Measurements from ENCODE around the gene TRPV6. TPM values are rescaled to one million over a fixed set of nuclear protein-coding genes. Genes with fewer than 3 reads are reported as not detected.

TRPV6 gene
- total RNA-seq, 1 experiment from 2014 or later: 1.7 TPM

DNA sequence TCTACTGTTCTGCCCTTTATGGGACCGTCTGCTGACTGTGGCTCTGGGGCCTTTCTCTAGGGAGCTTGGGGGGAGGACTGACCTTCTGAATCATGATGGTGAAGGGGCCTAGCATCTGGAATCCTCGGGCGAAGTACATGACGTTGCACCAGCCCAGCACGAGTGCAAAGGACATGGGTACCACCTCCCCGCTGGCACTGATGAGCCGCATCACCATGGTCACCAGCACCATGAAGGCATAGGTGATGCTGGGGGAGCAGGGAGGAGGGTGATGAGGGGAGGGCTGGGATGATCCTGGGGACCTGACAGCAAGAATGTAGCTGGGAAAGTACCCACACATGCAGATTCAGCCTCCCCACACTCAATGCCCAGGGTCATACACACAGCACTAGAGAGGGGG lies 11.1 kb downstream of the TRPV6 start:
- Histone ChIP-seq H3K36me3 (ENCODE audit: control insufficient read depth in 1 of 2, insufficient read depth in 2 of 2, low read length in 2 of 2) (no peaks in the 10 kb centered on the region), H3K4me3 (replicated peaks in 1 of 2; ENCODE audit: low read depth in 1 of 2, low read length in 2 of 2) (no peak overlapping the region), H4K20me1 (ENCODE audit: insufficient read depth) (no peaks in the 10 kb centered on the region), H3K9me2 (ENCODE audit: insufficient read depth) (no peaks in the 10 kb centered on the region), H3K4me1 (ENCODE audit: control insufficient read depth in 1 of 2, insufficient read depth in 2 of 2, low read length in 2 of 2) (no peaks in the 10 kb centered on the region), H3K79me2 (ENCODE audit: insufficient read depth, low read length) (no peaks in the 10 kb centered on the region), H3K4me2 (ENCODE audit: low read length) (no peak overlapping the region), H3K27ac (ENCODE audit: low read depth, low read length) (no peak overlapping the region), H3K9ac (ENCODE audit: low read length) (no peak overlapping the region), H2AFZ (ENCODE audit: low read depth, low read length, poor library complexity, severe bottlenecking) (no peak overlapping the region), H3K9me3 (ENCODE audit: control insufficient read depth in 1 of 2, insufficient read depth in 1 of 2, low read depth in 1 of 2, low read length in 2 of 2) (no peaks in the 10 kb centered on the region), H3K27me3 (ENCODE audit: insufficient read depth, low read length) (peaks cover 2% of the 10 kb centered on the region; the same call in 1 of the 2 replicates)
- no peak for ATAC-seq
- RAD21 ChIA-PET (ENCODE audit: low non-redundant PET in 1 of 2, low total read pairs in 2 of 2, uncharacterized antibody in 2 of 2, unreplicated experiment in 2 of 2): no interaction called here
- CTCF ChIA-PET: interaction anchor here (0.5 to 2.6 kb wide), 3 partner anchors 129 to 536 kb away, joined by 3 to 22 read pairs (median 3); no protein-coding TSS in a partner anchor
- BruUV-seq (replicated peaks): no TSS peak
- intact Hi-C loops (cut with micrococcal nuclease): no loop called here
- POLR2A ChIA-PET: no interaction called here
- no peak for DNase-seq (ENCODE audit: low read depth, low spot score)
- TF ChIP-seq, protein P1, sequence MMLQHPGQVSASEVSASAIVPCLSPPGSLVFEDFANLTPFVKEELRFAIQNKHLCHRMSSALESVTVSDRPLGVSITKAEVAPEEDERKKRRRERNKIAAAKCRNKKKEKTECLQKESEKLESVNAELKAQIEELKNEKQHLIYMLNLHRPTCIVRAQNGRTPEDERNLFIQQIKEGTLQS (IDR thresholded peaks at IDR 0.05): no peak
- TF ChIP-seq FOSL1 (IDR thresholded peaks at IDR 0.05; ENCODE audit: low read depth) (no peak), RAD21 (IDR thresholded peaks at IDR 0.05; ENCODE audit: low read depth) (no peak), TCF7L2 (IDR thresholded peaks at IDR 0.05; ENCODE audit: borderline replicate concordance, extremely low read depth, insufficient read depth, insufficient read length) (no peak), JUND (IDR thresholded peaks at IDR 0.05) (no peak), SIN3A (IDR thresholded peaks at IDR 0.05; ENCODE audit: low read depth) (no peak), ZFX (IDR thresholded peaks at IDR 0.05) (no peak), EZH2 (IDR thresholded peaks at IDR 0.05) (no peak), SRF (IDR thresholded peaks at IDR 0.05; ENCODE audit: low read depth) (no peak), CBX3 (IDR thresholded peaks at IDR 0.05; ENCODE audit: low read depth) (no peak)
- TF ChIP-seq, protein P2, sequence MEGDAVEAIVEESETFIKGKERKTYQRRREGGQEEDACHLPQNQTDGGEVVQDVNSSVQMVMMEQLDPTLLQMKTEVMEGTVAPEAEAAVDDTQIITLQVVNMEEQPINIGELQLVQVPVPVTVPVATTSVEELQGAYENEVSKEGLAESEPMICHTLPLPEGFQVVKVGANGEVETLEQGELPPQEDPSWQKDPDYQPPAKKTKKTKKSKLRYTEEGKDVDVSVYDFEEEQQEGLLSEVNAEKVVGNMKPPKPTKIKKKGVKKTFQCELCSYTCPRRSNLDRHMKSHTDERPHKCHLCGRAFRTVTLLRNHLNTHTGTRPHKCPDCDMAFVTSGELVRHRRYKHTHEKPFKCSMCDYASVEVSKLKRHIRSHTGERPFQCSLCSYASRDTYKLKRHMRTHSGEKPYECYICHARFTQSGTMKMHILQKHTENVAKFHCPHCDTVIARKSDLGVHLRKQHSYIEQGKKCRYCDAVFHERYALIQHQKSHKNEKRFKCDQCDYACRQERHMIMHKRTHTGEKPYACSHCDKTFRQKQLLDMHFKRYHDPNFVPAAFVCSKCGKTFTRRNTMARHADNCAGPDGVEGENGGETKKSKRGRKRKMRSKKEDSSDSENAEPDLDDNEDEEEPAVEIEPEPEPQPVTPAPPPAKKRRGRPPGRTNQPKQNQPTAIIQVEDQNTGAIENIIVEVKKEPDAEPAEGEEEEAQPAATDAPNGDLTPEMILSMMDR (IDR thresholded peaks at IDR 0.05 in 2 of 3, conservative IDR thresholded peaks at IDR 0.05 in 1 of 3; ENCODE audit: borderline replicate concordance in 1 of 3, insufficient read depth in 1 of 3, low read depth in 2 of 3, low read length in 2 of 3): no peak
